ENCODE data around the gene NKD1. TPM values are rescaled to one million over a fixed set of nuclear protein-coding genes. Genes with fewer than 3 reads are reported as not detected.

NKD1 gene
- total RNA-seq, 1 experiment from 2014 or later, result 14.2 TPM

GRCh38 chr16:50673496-50674275 lies 125.5 kb downstream of the NKD1 start:
- DNase-seq (ENCODE audit: low read depth), result no peak

- DNase-seq (ENCODE audit: low read depth), result peak; percentile 56
These were observed 126.6 kb downstream of the NKD1 start for GRCh38 chr16:50674831-50675230.

- no peak for DNase-seq (ENCODE audit: low read depth)
These were observed 127.8 kb downstream of the NKD1 start for GRCh38 chr16:50675686-50676610.

GRCh38 chr16:50676684-50677225 lies 128.6 kb downstream of the NKD1 start:
- DNase-seq (ENCODE audit: low read depth), result no peak

- DNase-seq (ENCODE audit: low read depth), result no peak
These were observed 129.2 kb downstream of the NKD1 start for GRCh38 chr16:50677351-50677750.

- no peak for DNase-seq (ENCODE audit: low read depth)
These were observed 130.3 kb downstream of the NKD1 start for GRCh38 chr16:50678531-50678930.

- DNase-seq (ENCODE audit: low read depth), result no peak
These were observed 131.1 kb downstream of the NKD1 start for GRCh38 chr16:50679266-50679665.

- no peak for DNase-seq (ENCODE audit: low read depth)
These were observed 131.7 kb downstream of the NKD1 start for GRCh38 chr16:50679676-50680555.

- no peak for DNase-seq (ENCODE audit: low read depth)
These were observed 132.3 kb downstream of the NKD1 start for GRCh38 chr16:50680556-50680893.

GRCh38 chr16:50681021-50681885 lies 133.1 kb downstream of the NKD1 start, which contains the start of gene SNX20:
Gene SNX20 (minus strand): TSS chr16:50681312. CDS start chr16:50677526, 3,786 bp downstream.
- peak; percentile 80 for DNase-seq (ENCODE audit: low read depth)

GRCh38 chr16:50683689-50684374 lies 135.6 kb downstream of the NKD1 start:
- no peak for DNase-seq (ENCODE audit: low read depth)

GRCh38 chr16:50684823-50685461 lies 136.7 kb downstream of the NKD1 start:
- no peak for DNase-seq (ENCODE audit: low read depth)

- DNase-seq (ENCODE audit: low read depth), result no peak
These were observed 137.4 kb downstream of the NKD1 start for GRCh38 chr16:50685462-50686063.

- peak; percentile 35 for DNase-seq (ENCODE audit: low read depth)
These were observed 139.9 kb downstream of the NKD1 start for GRCh38 chr16:50688083-50688482.

- DNase-seq (ENCODE audit: low read depth), result no peak
These were observed 140.7 kb downstream of the NKD1 start for GRCh38 chr16:50688867-50689266.

GRCh38 chr16:50690177-50690576 lies 142.0 kb downstream of the NKD1 start:
- no peak for DNase-seq (ENCODE audit: low read depth)

GRCh38 chr16:50692644-50692998 lies 144.4 kb downstream of the NKD1 start:
- no peak for DNase-seq (ENCODE audit: low read depth)

GRCh38 chr16:50692999-50693781 lies 145.0 kb downstream of the NKD1 start, which contains the start of gene NOD2:
Gene NOD2 (plus strand): TSS chr16:50693606. CDS start chr16:50699496, 5,890 bp downstream.
- DNase-seq (ENCODE audit: low read depth), result no peak

Data from RPMI7951 (cell line).